HEK293 (cell line): Measurements from ENCODE around the gene SGPL1.

Experiments
- CTCF ChIA-PET: fragments of 350-600 bp; formaldehyde crosslinking; extraction: SDS; loops from one replicate; lab custom pipeline; 2021; ENCODE audit warnings: antibody characterized with exemption; lab: Yijun Ruan, JAX
- POLR2A ChIA-PET: fragments of 300-600 bp; formaldehyde crosslinking; extraction: SDS; loops from one replicate; lab custom pipeline; 2020; ENCODE audit warnings: antibody characterized with exemption, inconsistent platforms; lab: Yijun Ruan, JAX
- H3K27ac ChIP-seq: fragments of 200-500 bp; sonication (Bioruptor generic); 2 replicates; pipeline ENCODE4 v1.5.1; 2014; ENCODE audit warnings: low read depth, low read length, control low read depth, inconsistent platforms; ENCODE audit errors: extremely low read depth
- H3K36me3 ChIP-seq, 2 experiments: fragments of 200-500 bp in 1 of 2; sonication (Bioruptor generic) in 1 of 2; 1 replicate in 1 of 2; 2 replicates in 1 of 2; pipeline ENCODE4 v1.5.1; 2014 to 2017; ENCODE audit warnings: inconsistent platforms in 2 of 2, low read length in 2 of 2; ENCODE audit not compliant: control insufficient read depth in 2 of 2, insufficient read depth in 1 of 2
- H3K4me1 ChIP-seq: fragments of 200-500 bp; sonication (Bioruptor generic); 2 replicates; pipeline ENCODE4 v1.5.1; 2014; ENCODE audit warnings: mild to moderate bottlenecking, low read length, inconsistent platforms; ENCODE audit not compliant: control insufficient read depth, insufficient read depth
- H3K4me3 ChIP-seq: 2 replicates; pipeline ENCODE4 v1.5.1; 2011; ENCODE audit warnings: low read depth, mild to moderate bottlenecking, control low read depth, low read length, moderate library complexity
- H3K9me3 ChIP-seq: fragments of 200-500 bp; sonication (Bioruptor generic); 2 replicates; pipeline ENCODE4 v1.5.1; 2014; ENCODE audit warnings: low read depth, low read length, inconsistent platforms; ENCODE audit not compliant: control insufficient read depth, insufficient read depth
- EGR2 ChIP-seq: fragments of 450-650 bp; formaldehyde crosslinking; IDR thresholded peaks from 2 replicates; pipeline ENCODE4 v1.5.1; 2016; ENCODE audit warnings: low read depth, missing biosample characterization, missing genetic modification characterization
- INSM2 ChIP-seq: fragments of 450-650 bp; formaldehyde crosslinking; IDR thresholded peaks from 2 replicates; pipeline ENCODE4 v1.5.1; 2016; ENCODE audit warnings: missing biosample characterization, missing genetic modification characterization
- SALL2 ChIP-seq: fragments of 450-650 bp; formaldehyde crosslinking; IDR thresholded peaks from 2 replicates; pipeline ENCODE4 v1.5.0; 2017; ENCODE audit warnings: missing biosample characterization, mild to moderate bottlenecking, missing genetic modification characterization, borderline replicate concordance
- ZBTB11 ChIP-seq: fragments of 450-650 bp; formaldehyde crosslinking; conservative IDR thresholded peaks from 2 replicates; pipeline ENCODE4 v1.5.1; 2016; ENCODE audit warnings: low read depth, missing biosample characterization, missing genetic modification characterization
- ZBTB21 ChIP-seq: fragments of 450-650 bp; formaldehyde crosslinking; IDR thresholded peaks from 2 replicates; pipeline ENCODE4 v1.5.1; 2017; ENCODE audit warnings: missing biosample characterization, missing genetic modification characterization
- ZNF174 ChIP-seq: fragments of 450-650 bp; formaldehyde crosslinking; IDR thresholded peaks from 2 replicates; pipeline ENCODE4 v1.5.0; 2017; ENCODE audit warnings: missing biosample characterization, mild to moderate bottlenecking, missing genetic modification characterization
- ZNF202 ChIP-seq: fragments of 450-650 bp; formaldehyde crosslinking; IDR thresholded peaks from 2 replicates; pipeline ENCODE4 v1.5.1; 2016; ENCODE audit warnings: missing biosample characterization, missing genetic modification characterization, borderline replicate concordance
- ZNF404 ChIP-seq: fragments of 450-650 bp; formaldehyde crosslinking; IDR thresholded peaks from 2 replicates; pipeline ENCODE4 v1.5.1; 2017; ENCODE audit warnings: missing biosample characterization, missing genetic modification characterization
- ZNF423 ChIP-seq: fragments of 450-650 bp; formaldehyde crosslinking; IDR thresholded peaks from 2 replicates; pipeline ENCODE4 v1.5.1; 2016; ENCODE audit warnings: missing biosample characterization, missing genetic modification characterization
- ZNF48 ChIP-seq: fragments of 450-650 bp; formaldehyde crosslinking; IDR thresholded peaks from 2 replicates; pipeline ENCODE4 v1.5.1; 2016; ENCODE audit warnings: missing biosample characterization, missing genetic modification characterization
- ZNF501 ChIP-seq: fragments of 450-650 bp; formaldehyde crosslinking; IDR thresholded peaks from 2 replicates; pipeline ENCODE4 v1.5.1; 2016; ENCODE audit warnings: missing biosample characterization, missing genetic modification characterization
- ZNF514 ChIP-seq: fragments of 450-650 bp; formaldehyde crosslinking; IDR thresholded peaks from 2 replicates; pipeline ENCODE4 v1.5.1; 2016; ENCODE audit warnings: missing biosample characterization, missing genetic modification characterization
- ZNF561 ChIP-seq: fragments of 450-650 bp; IDR thresholded peaks from 2 replicates; pipeline ENCODE4 v1.5.1; 2018; ENCODE audit warnings: missing biosample characterization, missing genetic modification characterization, borderline replicate concordance
- ZNF610 ChIP-seq: fragments of 450-650 bp; formaldehyde crosslinking; IDR thresholded peaks from 2 replicates; pipeline ENCODE4 v1.5.1; 2016; ENCODE audit warnings: missing biosample characterization, missing genetic modification characterization, borderline replicate concordance
- ZNF645 ChIP-seq: fragments of 450-650 bp; formaldehyde crosslinking; IDR thresholded peaks from 2 replicates; pipeline ENCODE4; 2016; ENCODE audit warnings: missing biosample characterization, missing genetic modification characterization
- ZNF830 ChIP-seq: fragments of 450-650 bp; IDR thresholded peaks from 2 replicates; pipeline ENCODE4 v1.5.0; 2018; ENCODE audit warnings: missing biosample characterization, missing genetic modification characterization, low read depth, mild to moderate bottlenecking, moderate library complexity
- ZNF837 ChIP-seq: fragments of 450-650 bp; formaldehyde crosslinking; IDR thresholded peaks from 2 replicates; pipeline ENCODE4 v1.5.1; 2016; ENCODE audit warnings: missing biosample characterization, missing genetic modification characterization
- ZSCAN18 ChIP-seq: fragments of 450-650 bp; formaldehyde crosslinking; IDR thresholded peaks from 2 replicates; pipeline ENCODE4 v1.5.1; 2016; ENCODE audit warnings: missing biosample characterization, missing genetic modification characterization
- ZSCAN5A ChIP-seq: fragments of 450-650 bp; formaldehyde crosslinking; IDR thresholded peaks from 2 replicates; pipeline ENCODE4 v1.5.1; 2016; ENCODE audit warnings: missing biosample characterization, missing genetic modification characterization

SGPL1 gene

GRCh38 chr10:70782746-70783680, 32.7 kb upstream of the SGPL1 start:
- Histone ChIP-seq H3K9me3 (no peaks in the 10 kb centered on the region), H3K36me3 (no peaks in the 10 kb centered on the region), H3K4me1 (no peaks in the 10 kb centered on the region), H3K27ac (no peak overlapping the region), H3K4me3 (no peak overlapping the region)
- ChIA-PET CTCF (interaction anchor here (0.5 to 1.0 kb wide), 3 partner anchors 23 to 309 kb away, joined by 3 read pairs; no protein-coding TSS in a partner anchor), POLR2A (no interaction called here)
- TF ChIP-seq ZNF514 (tag by site-specific recombination) (no peak), ZNF174 (tag by site-specific recombination) (no peak), ZSCAN5A (tag by site-specific recombination) (no peak), ZNF202 (tag by site-specific recombination) (no peak), ZBTB21 (no peak), ZNF645 (no peak), ZNF404 (tag by site-specific recombination) (no peak), ZSCAN18 (tag by site-specific recombination) (no peak), SALL2 (tag by site-specific recombination) (no peak), ZNF837 (no peak), ZNF423 (tag by site-specific recombination) (no peak), INSM2 (tag by site-specific recombination) (no peak), ZNF610 (tag by site-specific recombination) (no peak), ZBTB11 (tag by site-specific recombination) (no peak), ZNF48 (tag by site-specific recombination) (no peak), ZNF561 (tag by site-specific recombination) (no peak), EGR2 (tag by site-specific recombination) (no peak), ZNF501 (no peak), ZNF830 (tag by site-specific recombination) (no peak)
